ENCODE results near the gene RHBDL2.

The RHBDL2 gene

GRCh38 chr1:38926091-38926490, 15.5 kb downstream of the RHBDL2 start:
- TF ChIP-seq CTCF (IDR thresholded peaks at IDR 0.05) (no peak), ZFX (IDR thresholded peaks at IDR 0.05; ENCODE audit: borderline replicate concordance) (no peak)
- H3K27ac ChIP-seq, result no peak overlapping the region

- H3K27ac ChIP-seq, result no peak overlapping the region
- TF ChIP-seq ZFX (IDR thresholded peaks at IDR 0.05; ENCODE audit: borderline replicate concordance), result no peak
- TF ChIP-seq CTCF (IDR thresholded peaks at IDR 0.05), result no peak
These were observed 16.2 kb downstream of the RHBDL2 start for GRCh38 chr1:38925391-38925790.

GRCh38 chr1:38923607-38924006, 18.0 kb downstream of the RHBDL2 start:
- no peak overlapping the region for H3K27ac ChIP-seq
- TF ChIP-seq CTCF (IDR thresholded peaks at IDR 0.05) (no peak), ZFX (IDR thresholded peaks at IDR 0.05; ENCODE audit: borderline replicate concordance) (no peak)

- TF ChIP-seq CTCF (IDR thresholded peaks at IDR 0.05) (no peak), ZFX (IDR thresholded peaks at IDR 0.05; ENCODE audit: borderline replicate concordance) (no peak)
- no peak overlapping the region for H3K27ac ChIP-seq
These were observed 22.5 kb downstream of the RHBDL2 start for GRCh38 chr1:38919130-38919529.

GRCh38 chr1:38918568-38918967, 23.1 kb downstream of the RHBDL2 start:
- TF ChIP-seq ZFX (IDR thresholded peaks at IDR 0.05; ENCODE audit: borderline replicate concordance) (no peak), CTCF (IDR thresholded peaks at IDR 0.05) (no peak)
- no peak overlapping the region for H3K27ac ChIP-seq

GRCh38 chr1:38917772-38918171, 23.9 kb downstream of the RHBDL2 start:
- TF ChIP-seq CTCF (IDR thresholded peaks at IDR 0.05) (no peak), ZFX (IDR thresholded peaks at IDR 0.05; ENCODE audit: borderline replicate concordance) (no peak)
- H3K27ac ChIP-seq, result no peak overlapping the region

GRCh38 chr1:38917337-38917736, 24.3 kb downstream of the RHBDL2 start:
- TF ChIP-seq CTCF (IDR thresholded peaks at IDR 0.05) (no peak), ZFX (IDR thresholded peaks at IDR 0.05; ENCODE audit: borderline replicate concordance) (no peak)
- H3K27ac ChIP-seq, result no peak overlapping the region

All from 22Rv1 (cell line).